ENCODE data around the gene PPP2R5D. TPM values are rescaled to one million over a fixed set of nuclear protein-coding genes. Genes with fewer than 3 reads are reported as not detected.

The PPP2R5D gene
- total RNA-seq, 2 donors from 2014 or later, result 57.5 to 59.1 TPM

- Mint-ChIP-seq H3K36me3 (ENCODE audit: low read depth) (peaks cover 70% of the 10 kb centered on the region), H3K4me3 (no peak overlapping the region), H3K27me3 (ENCODE audit: insufficient read depth) (no peaks in the 10 kb centered on the region), H3K27ac (no peak overlapping the region), H3K4me1 (peaks cover under 1% of the 10 kb centered on the region), H3K9me3 (no peaks in the 10 kb centered on the region)
- Histone ChIP-seq H3K9ac (ENCODE audit: extremely low read depth, low read length, poor library complexity, severe bottlenecking) (no peak overlapping the region), H3K27me3 (ENCODE audit: control insufficient read depth, insufficient read depth, low read length, poor library complexity, severe bottlenecking) (no peaks in the 10 kb centered on the region), H3K4me1 (ENCODE audit: control insufficient read depth, insufficient read depth, low read length) (no peaks in the 10 kb centered on the region), H3K36me3 (ENCODE audit: control insufficient read depth, insufficient read depth, low read length) (peaks cover 79% of the 10 kb centered on the region), H3K27ac (ENCODE audit: low read depth, low read length) (no peak overlapping the region), H3K9me3 (ENCODE audit: control insufficient read depth, low read length) (no peaks in the 10 kb centered on the region), H3K4me3 (ENCODE audit: low read length) (no peak overlapping the region)
- WGBS, 2 experiments (ENCODE audit: insufficient coverage in 1 of 2, insufficient read length in 1 of 2), result 97% methylated on average over 9 to 11 of the region's 11 CpGs
- no peak for TF ChIP-seq CTCF (conservative IDR thresholded peaks at IDR 0.05)
- DNase-seq, result no peak
Observed at GRCh38 chr6:43045371-43045930, 61.1 kb downstream of the PPP2R5D start.

GRCh38 chr6:43047998-43048397, 63.6 kb downstream of the PPP2R5D start:
- Histone ChIP-seq H3K4me3 (ENCODE audit: low read length) (no peak overlapping the region), H3K9me3 (ENCODE audit: control insufficient read depth, low read length) (no peaks in the 10 kb centered on the region), H3K9ac (ENCODE audit: extremely low read depth, low read length, poor library complexity, severe bottlenecking) (no peak overlapping the region), H3K36me3 (ENCODE audit: control insufficient read depth, insufficient read depth, low read length) (peaks cover 76% of the 10 kb centered on the region), H3K27ac (ENCODE audit: low read depth, low read length) (no peak overlapping the region), H3K4me1 (ENCODE audit: control insufficient read depth, insufficient read depth, low read length) (peaks cover 3% of the 10 kb centered on the region), H3K27me3 (ENCODE audit: control insufficient read depth, insufficient read depth, low read length, poor library complexity, severe bottlenecking) (no peaks in the 10 kb centered on the region)
- no peak for TF ChIP-seq CTCF (conservative IDR thresholded peaks at IDR 0.05)
- WGBS, 2 experiments (ENCODE audit: insufficient coverage in 1 of 2, insufficient read length in 1 of 2), result 94 to 100% methylated on average over 3 to 7 of the region's 7 CpGs
- Mint-ChIP-seq H3K4me1 (peaks cover 21% of the 10 kb centered on the region), H3K4me3 (no peak overlapping the region), H3K9me3 (no peaks in the 10 kb centered on the region), H3K27me3 (ENCODE audit: insufficient read depth) (no peaks in the 10 kb centered on the region), H3K27ac (no peak overlapping the region), H3K36me3 (ENCODE audit: low read depth) (peaks cover 73% of the 10 kb centered on the region)
- DNase-seq, result no peak

DNA sequence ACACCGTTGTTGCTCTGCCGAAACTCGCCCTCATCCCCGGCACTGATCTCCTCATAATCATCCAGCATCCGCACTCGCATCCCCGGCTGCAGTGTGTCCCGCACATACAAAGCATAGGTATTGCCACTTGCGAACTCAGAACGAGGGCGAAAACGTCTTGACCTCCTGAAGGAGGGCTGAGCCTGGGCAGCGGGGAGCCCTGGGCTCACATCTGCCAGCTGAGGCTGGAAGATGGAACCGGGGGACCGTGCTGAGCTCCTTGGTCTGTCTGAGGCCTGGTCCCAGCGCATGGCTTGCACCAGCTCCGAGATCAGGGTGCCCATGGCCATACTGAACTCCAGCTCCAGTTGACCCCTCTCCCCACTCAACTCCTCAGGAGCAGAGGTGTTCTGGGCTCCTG, 66.6 kb downstream of the PPP2R5D start:
- Mint-ChIP-seq H3K9me3 (no peaks in the 10 kb centered on the region), H3K27me3 (ENCODE audit: insufficient read depth) (no peaks in the 10 kb centered on the region), H3K36me3 (ENCODE audit: low read depth) (peaks cover 63% of the 10 kb centered on the region), H3K27ac (peak overlapping the region; percentile 68), H3K4me1 (peaks cover 23% of the 10 kb centered on the region), H3K4me3 (peak overlapping the region; percentile 98)
- Histone ChIP-seq H3K9me3 (ENCODE audit: control insufficient read depth, low read length) (no peaks in the 10 kb centered on the region), H3K27me3 (ENCODE audit: control insufficient read depth, insufficient read depth, low read length, poor library complexity, severe bottlenecking) (no peaks in the 10 kb centered on the region), H3K4me1 (ENCODE audit: control insufficient read depth, insufficient read depth, low read length) (peaks cover 3% of the 10 kb centered on the region), H3K27ac (ENCODE audit: low read depth, low read length) (no peak overlapping the region), H3K9ac (ENCODE audit: extremely low read depth, low read length, poor library complexity, severe bottlenecking) (no peak overlapping the region), H3K4me3 (ENCODE audit: low read length) (peak overlapping the region; percentile 93), H3K36me3 (ENCODE audit: control insufficient read depth, insufficient read depth, low read length) (peaks cover 72% of the 10 kb centered on the region)
- no peak for DNase-seq
- 94 to 95% methylated on average over 11 to 17 of the region's 17 CpGs for WGBS, 2 experiments (ENCODE audit: insufficient coverage in 1 of 2, insufficient read length in 1 of 2)
- no peak for TF ChIP-seq CTCF (conservative IDR thresholded peaks at IDR 0.05)

All from endodermal cell (in vitro differentiated cells).